HEK293 (cell line): ENCODE results near the gene AKAIN1.

ENCODE experiments used
- CTCF ChIA-PET: fragments of 350-600 bp; formaldehyde crosslinking; extraction: SDS; loops from one replicate; lab custom pipeline; 2021; ENCODE audit warnings: antibody characterized with exemption; lab: Yijun Ruan, JAX
- POLR2A ChIA-PET: fragments of 300-600 bp; formaldehyde crosslinking; extraction: SDS; loops from one replicate; lab custom pipeline; 2020; ENCODE audit warnings: antibody characterized with exemption, inconsistent platforms; lab: Yijun Ruan, JAX
- H3K27ac ChIP-seq: fragments of 200-500 bp; sonication (Bioruptor generic); 2 replicates; pipeline ENCODE4 v1.5.1; 2014; ENCODE audit warnings: low read depth, low read length, control low read depth, inconsistent platforms; ENCODE audit errors: extremely low read depth
- H3K36me3 ChIP-seq, 2 experiments: fragments of 200-500 bp in 1 of 2; sonication (Bioruptor generic) in 1 of 2; 1 replicate in 1 of 2; 2 replicates in 1 of 2; pipeline ENCODE4 v1.5.1; 2014 to 2017; ENCODE audit warnings: inconsistent platforms in 2 of 2, low read length in 2 of 2; ENCODE audit not compliant: control insufficient read depth in 2 of 2, insufficient read depth in 1 of 2
- H3K4me1 ChIP-seq: fragments of 200-500 bp; sonication (Bioruptor generic); 2 replicates; pipeline ENCODE4 v1.5.1; 2014; ENCODE audit warnings: mild to moderate bottlenecking, low read length, inconsistent platforms; ENCODE audit not compliant: control insufficient read depth, insufficient read depth
- H3K4me3 ChIP-seq: 2 replicates; pipeline ENCODE4 v1.5.1; 2011; ENCODE audit warnings: low read depth, mild to moderate bottlenecking, control low read depth, low read length, moderate library complexity
- H3K9me3 ChIP-seq: fragments of 200-500 bp; sonication (Bioruptor generic); 2 replicates; pipeline ENCODE4 v1.5.1; 2014; ENCODE audit warnings: low read depth, low read length, inconsistent platforms; ENCODE audit not compliant: control insufficient read depth, insufficient read depth
- PRDM1 ChIP-seq: fragments of 450-650 bp; formaldehyde crosslinking; IDR thresholded peaks from 2 replicates; pipeline ENCODE4; 2016; ENCODE audit warnings: missing biosample characterization, missing genetic modification characterization
- SP2 ChIP-seq: fragments of 450-650 bp; formaldehyde crosslinking; IDR thresholded peaks from 2 replicates; pipeline ENCODE4 v1.5.1; 2016; ENCODE audit warnings: missing biosample characterization, missing genetic modification characterization
- ZBTB21 ChIP-seq: fragments of 450-650 bp; formaldehyde crosslinking; IDR thresholded peaks from 2 replicates; pipeline ENCODE4 v1.5.1; 2017; ENCODE audit warnings: missing biosample characterization, missing genetic modification characterization
- ZFP3 ChIP-seq: fragments of 450-650 bp; formaldehyde crosslinking; IDR thresholded peaks from 2 replicates; pipeline ENCODE4 v1.5.1; 2016; ENCODE audit warnings: low read depth, missing biosample characterization, missing genetic modification characterization
- ZFP69B ChIP-seq: fragments of 450-650 bp; formaldehyde crosslinking; IDR thresholded peaks from 2 replicates; pipeline ENCODE4 v1.5.1; 2016; ENCODE audit warnings: missing biosample characterization, missing genetic modification characterization
- ZNF155 ChIP-seq: fragments of 450-650 bp; formaldehyde crosslinking; IDR thresholded peaks from 2 replicates; pipeline ENCODE4 v1.5.1; 2016; ENCODE audit warnings: missing biosample characterization, missing genetic modification characterization
- ZNF175 ChIP-seq: fragments of 450-650 bp; formaldehyde crosslinking; IDR thresholded peaks from 2 replicates; pipeline ENCODE4 v1.5.1; 2016; ENCODE audit warnings: missing biosample characterization, missing genetic modification characterization
- ZNF19 ChIP-seq: fragments of 450-650 bp; formaldehyde crosslinking; IDR thresholded peaks from 2 replicates; pipeline ENCODE4; 2016; ENCODE audit warnings: missing biosample characterization, missing genetic modification characterization, low read depth
- ZNF292 ChIP-seq: fragments of 450-650 bp; formaldehyde crosslinking; IDR thresholded peaks from 2 replicates; pipeline ENCODE4 v1.5.1; 2016; ENCODE audit warnings: low read depth, missing biosample characterization, missing genetic modification characterization, borderline replicate concordance
- ZNF324 ChIP-seq: fragments of 450-650 bp; formaldehyde crosslinking; IDR thresholded peaks from 2 replicates; pipeline ENCODE4 v1.5.1; 2016; ENCODE audit warnings: missing biosample characterization, missing genetic modification characterization
- ZNF366 ChIP-seq: fragments of 450-650 bp; formaldehyde crosslinking; conservative IDR thresholded peaks from 2 replicates; pipeline ENCODE4 v1.5.1; 2016; ENCODE audit warnings: missing biosample characterization, missing genetic modification characterization
- ZNF37A ChIP-seq: fragments of 450-650 bp; IDR thresholded peaks from 2 replicates; pipeline ENCODE4 v1.5.1; 2018; ENCODE audit warnings: missing biosample characterization, missing genetic modification characterization
- ZNF404 ChIP-seq: fragments of 450-650 bp; formaldehyde crosslinking; IDR thresholded peaks from 2 replicates; pipeline ENCODE4 v1.5.1; 2017; ENCODE audit warnings: missing biosample characterization, missing genetic modification characterization
- ZNF473 ChIP-seq: fragments of 450-650 bp; formaldehyde crosslinking; IDR thresholded peaks from 2 replicates; pipeline ENCODE4 v1.5.1; 2017; ENCODE audit warnings: missing biosample characterization, missing genetic modification characterization
- ZNF555 ChIP-seq: fragments of 450-650 bp; formaldehyde crosslinking; conservative IDR thresholded peaks from 2 replicates; pipeline ENCODE4 v1.5.1; 2017; ENCODE audit warnings: missing biosample characterization, mild to moderate bottlenecking, missing genetic modification characterization, inconsistent platforms
- ZNF624 ChIP-seq: fragments of 450-650 bp; formaldehyde crosslinking; IDR thresholded peaks from 2 replicates; pipeline ENCODE4 v1.5.1; 2017; ENCODE audit warnings: missing biosample characterization, missing genetic modification characterization
- ZNF670 ChIP-seq: fragments of 450-650 bp; formaldehyde crosslinking; IDR thresholded peaks from 2 replicates; pipeline ENCODE4 v1.5.1; 2016; ENCODE audit warnings: missing biosample characterization, missing genetic modification characterization, low read depth
- ZNF701 ChIP-seq: fragments of 450-650 bp; formaldehyde crosslinking; IDR thresholded peaks from 2 replicates; pipeline ENCODE4 v1.5.1; 2016; ENCODE audit warnings: missing biosample characterization, missing genetic modification characterization
- TF ChIP-seq, protein P1 (sequence below): fragments of 450-650 bp; formaldehyde crosslinking; IDR thresholded peaks from 2 replicates; pipeline ENCODE4 v1.5.1; 2016; ENCODE audit warnings: missing biosample characterization, missing genetic modification characterization
- TF ChIP-seq, protein P2 (sequence below): fragments of 450-650 bp; formaldehyde crosslinking; IDR thresholded peaks from 2 replicates; pipeline ENCODE4 v1.5.1; 2017; ENCODE audit warnings: missing biosample characterization, missing genetic modification characterization
- TF ChIP-seq, protein P3 (sequence below): fragments of 450-650 bp; formaldehyde crosslinking; IDR thresholded peaks from 2 replicates; pipeline ENCODE4 v1.5.1; 2016; ENCODE audit warnings: missing biosample characterization, missing genetic modification characterization
- TF ChIP-seq, protein P4 (sequence below): fragments of 450-650 bp; formaldehyde crosslinking; IDR thresholded peaks from 2 replicates; pipeline ENCODE4 v1.5.1; 2016; ENCODE audit warnings: missing biosample characterization, missing genetic modification characterization

AKAIN1 gene

DNA sequence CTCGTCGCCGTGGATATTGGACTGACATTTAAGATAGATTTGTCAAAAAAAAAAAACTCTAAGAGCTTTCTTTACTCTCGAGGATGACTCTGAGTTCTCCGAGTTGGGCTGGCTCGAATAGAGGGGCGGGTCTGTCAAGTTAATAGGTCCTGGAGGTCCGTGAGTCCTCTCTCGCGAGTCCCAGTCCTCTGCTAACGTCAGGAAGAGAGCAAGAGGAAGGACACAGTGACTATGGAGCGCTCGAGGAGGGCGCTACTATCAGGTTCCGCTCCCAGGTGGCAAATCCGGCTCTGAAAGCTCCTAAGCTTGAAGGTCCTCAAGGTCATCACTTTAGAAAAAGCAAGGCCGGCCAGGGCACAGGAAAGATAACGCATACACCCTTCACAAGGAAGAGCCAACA lies 404 bp upstream of the AKAIN1 start:
- Histone ChIP-seq H3K4me1 (no peaks in the 10 kb centered on the region), H3K9me3 (no peaks in the 10 kb centered on the region), H3K36me3 (no peaks in the 10 kb centered on the region), H3K27ac (no peak overlapping the region), H3K4me3 (no peak overlapping the region)
- POLR2A ChIA-PET = interaction anchor here (0.6 kb wide), 1 partner anchor 168 kb away, joined by 3 read pairs; no protein-coding TSS in a partner anchor
- CTCF ChIA-PET = interaction anchor here (0.5 to 1.0 kb wide), 3 partner anchors 11 to 402 kb away, joined by 3 to 5 read pairs (median 3); no protein-coding TSS in a partner anchor
- TF ChIP-seq, protein P1, sequence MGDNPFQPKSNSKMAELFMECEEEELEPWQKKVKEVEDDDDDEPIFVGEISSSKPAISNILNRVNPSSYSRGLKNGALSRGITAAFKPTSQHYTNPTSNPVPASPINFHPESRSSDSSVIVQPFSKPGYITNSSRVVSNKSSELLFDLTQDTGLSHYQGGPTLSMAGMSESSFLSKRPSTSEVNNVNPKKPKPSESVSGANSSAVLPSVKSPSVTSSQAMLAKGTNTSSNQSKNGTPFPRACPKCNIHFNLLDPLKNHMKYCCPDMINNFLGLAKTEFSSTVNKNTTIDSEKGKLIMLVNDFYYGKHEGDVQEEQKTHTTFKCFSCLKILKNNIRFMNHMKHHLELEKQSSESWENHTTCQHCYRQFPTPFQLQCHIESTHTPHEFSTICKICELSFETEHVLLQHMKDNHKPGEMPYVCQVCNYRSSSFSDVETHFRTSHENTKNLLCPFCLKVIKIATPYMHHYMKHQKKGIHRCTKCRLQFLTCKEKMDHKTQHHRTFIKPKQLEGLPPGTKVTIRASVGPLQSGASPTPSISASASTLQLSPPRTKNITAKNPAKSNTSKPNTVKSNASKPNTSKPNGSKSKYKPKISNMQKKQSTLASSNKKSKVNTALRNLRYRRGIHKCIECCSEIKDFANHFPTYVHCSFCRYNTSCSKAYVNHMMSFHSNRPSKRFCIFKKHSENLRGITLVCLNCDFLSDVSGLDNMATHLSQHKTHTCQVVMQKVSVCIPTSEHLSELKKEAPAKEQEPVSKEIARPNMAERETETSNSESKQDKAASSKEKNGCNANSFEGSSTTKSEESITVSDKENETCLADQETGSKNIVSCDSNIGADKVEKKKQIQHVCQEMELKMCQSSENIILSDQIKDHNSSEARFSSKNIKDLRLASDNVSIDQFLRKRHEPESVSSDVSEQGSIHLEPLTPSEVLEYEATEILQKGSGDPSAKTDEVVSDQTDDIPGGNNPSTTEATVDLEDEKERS (tag by site-specific recombination) = no peak
- TF ChIP-seq, protein P2, sequence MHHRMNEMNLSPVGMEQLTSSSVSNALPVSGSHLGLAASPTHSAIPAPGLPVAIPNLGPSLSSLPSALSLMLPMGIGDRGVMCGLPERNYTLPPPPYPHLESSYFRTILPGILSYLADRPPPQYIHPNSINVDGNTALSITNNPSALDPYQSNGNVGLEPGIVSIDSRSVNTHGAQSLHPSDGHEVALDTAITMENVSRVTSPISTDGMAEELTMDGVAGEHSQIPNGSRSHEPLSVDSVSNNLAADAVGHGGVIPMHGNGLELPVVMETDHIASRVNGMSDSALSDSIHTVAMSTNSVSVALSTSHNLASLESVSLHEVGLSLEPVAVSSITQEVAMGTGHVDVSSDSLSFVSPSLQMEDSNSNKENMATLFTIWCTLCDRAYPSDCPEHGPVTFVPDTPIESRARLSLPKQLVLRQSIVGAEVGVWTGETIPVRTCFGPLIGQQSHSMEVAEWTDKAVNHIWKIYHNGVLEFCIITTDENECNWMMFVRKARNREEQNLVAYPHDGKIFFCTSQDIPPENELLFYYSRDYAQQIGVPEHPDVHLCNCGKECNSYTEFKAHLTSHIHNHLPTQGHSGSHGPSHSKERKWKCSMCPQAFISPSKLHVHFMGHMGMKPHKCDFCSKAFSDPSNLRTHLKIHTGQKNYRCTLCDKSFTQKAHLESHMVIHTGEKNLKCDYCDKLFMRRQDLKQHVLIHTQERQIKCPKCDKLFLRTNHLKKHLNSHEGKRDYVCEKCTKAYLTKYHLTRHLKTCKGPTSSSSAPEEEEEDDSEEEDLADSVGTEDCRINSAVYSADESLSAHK = no peak

DNA sequence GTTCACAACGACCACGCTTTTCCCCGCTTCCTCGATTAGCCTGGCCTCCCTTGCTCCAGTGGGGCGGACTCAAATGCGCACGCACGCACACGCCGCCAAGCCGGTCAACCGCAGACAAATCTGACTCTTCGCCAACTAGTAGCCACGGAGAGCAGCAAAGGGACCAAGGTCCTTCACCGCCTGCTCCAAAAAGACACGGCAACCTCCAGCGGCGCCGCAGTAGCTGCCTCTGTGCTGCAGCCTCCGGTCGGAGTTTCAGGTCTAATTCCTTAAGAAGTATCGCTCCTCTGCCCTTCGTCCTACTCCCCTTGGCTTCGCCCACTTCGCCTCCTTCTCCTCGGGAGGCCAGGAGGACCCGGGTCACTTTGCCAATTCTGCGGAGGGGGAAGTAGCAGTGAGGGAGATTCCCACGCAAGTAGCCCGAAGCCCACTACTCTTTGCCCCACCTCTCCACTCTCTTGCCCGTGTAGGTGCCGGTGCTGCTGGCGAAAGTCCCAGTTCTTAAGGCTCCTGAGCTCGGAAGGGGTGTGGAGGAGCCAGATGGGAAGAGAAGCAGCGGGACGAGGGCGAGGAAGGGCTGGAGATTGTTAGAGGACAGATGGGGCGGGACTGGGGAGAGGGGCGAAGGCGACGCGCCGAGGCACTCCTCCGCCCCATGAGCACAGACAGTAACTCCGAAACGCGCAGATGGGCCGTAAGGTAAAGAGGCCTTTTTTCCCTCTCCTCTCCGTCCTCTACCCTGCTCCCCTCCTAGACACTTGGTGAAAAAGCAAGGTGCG lies 615 bp downstream of the AKAIN1 start:
- CTCF ChIA-PET = interaction anchor here (0.5 kb wide), 1 partner anchor 23 kb away, joined by 3 read pairs; no protein-coding TSS in a partner anchor
- POLR2A ChIA-PET = no interaction called here
- Histone ChIP-seq H3K4me3 (no peak overlapping the region), H3K27ac (no peak overlapping the region), H3K9me3 (no peaks in the 10 kb centered on the region), H3K36me3 (no peaks in the 10 kb centered on the region)
- TF ChIP-seq ZNF324 (tag by site-specific recombination) = no peak
- TF ChIP-seq SP2 (tag by site-specific recombination) = no peak
- no peak for TF ChIP-seq PRDM1 (tag by site-specific recombination)
- TF ChIP-seq ZFP3 (tag by site-specific recombination) = no peak
- TF ChIP-seq ZNF670 (tag by site-specific recombination) = no peak
- TF ChIP-seq ZNF555 = no peak
- TF ChIP-seq ZNF37A (tag by site-specific recombination) = no peak
- no peak for TF ChIP-seq ZNF292 (tag by site-specific recombination)
- no peak for TF ChIP-seq ZNF175
- no peak for TF ChIP-seq ZNF701 (tag by site-specific recombination)
- TF ChIP-seq ZNF624 = no peak
- no peak for TF ChIP-seq ZNF155
- TF ChIP-seq, protein P3, sequence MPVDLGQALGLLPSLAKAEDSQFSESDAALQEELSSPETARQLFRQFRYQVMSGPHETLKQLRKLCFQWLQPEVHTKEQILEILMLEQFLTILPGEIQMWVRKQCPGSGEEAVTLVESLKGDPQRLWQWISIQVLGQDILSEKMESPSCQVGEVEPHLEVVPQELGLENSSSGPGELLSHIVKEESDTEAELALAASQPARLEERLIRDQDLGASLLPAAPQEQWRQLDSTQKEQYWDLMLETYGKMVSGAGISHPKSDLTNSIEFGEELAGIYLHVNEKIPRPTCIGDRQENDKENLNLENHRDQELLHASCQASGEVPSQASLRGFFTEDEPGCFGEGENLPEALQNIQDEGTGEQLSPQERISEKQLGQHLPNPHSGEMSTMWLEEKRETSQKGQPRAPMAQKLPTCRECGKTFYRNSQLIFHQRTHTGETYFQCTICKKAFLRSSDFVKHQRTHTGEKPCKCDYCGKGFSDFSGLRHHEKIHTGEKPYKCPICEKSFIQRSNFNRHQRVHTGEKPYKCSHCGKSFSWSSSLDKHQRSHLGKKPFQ (tag by site-specific recombination) = no peak
- TF ChIP-seq ZBTB21 = no peak
- no peak for TF ChIP-seq ZNF366
- TF ChIP-seq ZFP69B = no peak
- TF ChIP-seq ZNF19 (tag by site-specific recombination) = no peak
- TF ChIP-seq ZNF473 (tag by site-specific recombination) = no peak
- TF ChIP-seq ZNF404 (tag by site-specific recombination) = no peak
- TF ChIP-seq, protein P4, sequence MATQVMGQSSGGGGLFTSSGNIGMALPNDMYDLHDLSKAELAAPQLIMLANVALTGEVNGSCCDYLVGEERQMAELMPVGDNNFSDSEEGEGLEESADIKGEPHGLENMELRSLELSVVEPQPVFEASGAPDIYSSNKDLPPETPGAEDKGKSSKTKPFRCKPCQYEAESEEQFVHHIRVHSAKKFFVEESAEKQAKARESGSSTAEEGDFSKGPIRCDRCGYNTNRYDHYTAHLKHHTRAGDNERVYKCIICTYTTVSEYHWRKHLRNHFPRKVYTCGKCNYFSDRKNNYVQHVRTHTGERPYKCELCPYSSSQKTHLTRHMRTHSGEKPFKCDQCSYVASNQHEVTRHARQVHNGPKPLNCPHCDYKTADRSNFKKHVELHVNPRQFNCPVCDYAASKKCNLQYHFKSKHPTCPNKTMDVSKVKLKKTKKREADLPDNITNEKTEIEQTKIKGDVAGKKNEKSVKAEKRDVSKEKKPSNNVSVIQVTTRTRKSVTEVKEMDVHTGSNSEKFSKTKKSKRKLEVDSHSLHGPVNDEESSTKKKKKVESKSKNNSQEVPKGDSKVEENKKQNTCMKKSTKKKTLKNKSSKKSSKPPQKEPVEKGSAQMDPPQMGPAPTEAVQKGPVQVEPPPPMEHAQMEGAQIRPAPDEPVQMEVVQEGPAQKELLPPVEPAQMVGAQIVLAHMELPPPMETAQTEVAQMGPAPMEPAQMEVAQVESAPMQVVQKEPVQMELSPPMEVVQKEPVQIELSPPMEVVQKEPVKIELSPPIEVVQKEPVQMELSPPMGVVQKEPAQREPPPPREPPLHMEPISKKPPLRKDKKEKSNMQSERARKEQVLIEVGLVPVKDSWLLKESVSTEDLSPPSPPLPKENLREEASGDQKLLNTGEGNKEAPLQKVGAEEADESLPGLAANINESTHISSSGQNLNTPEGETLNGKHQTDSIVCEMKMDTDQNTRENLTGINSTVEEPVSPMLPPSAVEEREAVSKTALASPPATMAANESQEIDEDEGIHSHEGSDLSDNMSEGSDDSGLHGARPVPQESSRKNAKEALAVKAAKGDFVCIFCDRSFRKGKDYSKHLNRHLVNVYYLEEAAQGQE (tag by site-specific recombination) = no peak
- TF ChIP-seq, all 188 proteins: peak for 0
- H3K4me1 ChIP-seq = no peaks in the 10 kb centered on the region
